K562 (cell line): ENCODE data around the gene PBRM1. TPM values are rescaled to one million over a fixed set of nuclear protein-coding genes. Genes with fewer than 3 reads are reported as not detected.

ENCODE experiments used
- CBFB ChIP-seq: sonication (generic); formaldehyde crosslinking; IDR thresholded peaks from 2 replicates; pipeline ENCODE4 v1.4.0; 2020; ENCODE audit warnings: mild to moderate bottlenecking, missing genetic modification reagents
- ELF1 ChIP-seq: fragments of 200-800 bp; sonication (Bioruptor generic); IDR thresholded peaks from 2 replicates; pipeline ENCODE4 v1.6.1; 2016; ENCODE audit warnings: missing genetic modification characterization, missing compliant biosample characterization
- HNRNPLL ChIP-seq: fragments of 200-400 bp; formaldehyde crosslinking; IDR thresholded peaks from 2 replicates; pipeline ENCODE4 v1.6.1; 2017; ENCODE audit warnings: low read length, low read depth, mild to moderate bottlenecking; ENCODE audit not compliant: poor library complexity, severe bottlenecking
- HNRNPUL1 ChIP-seq: fragments of 200-400 bp; formaldehyde crosslinking; IDR thresholded peaks from 2 replicates; pipeline ENCODE4 v1.6.1; 2017; ENCODE audit warnings: low read length
- JUN ChIP-seq, 2 experiments: sonication (generic) in 1 of 2; formaldehyde crosslinking in 1 of 2; IDR thresholded peaks; 2 replicates each; pipeline versions ENCODE4 v1.6.1 to v1.8.0; 2012 to 2022; ENCODE audit warnings: borderline replicate concordance in 2 of 2, mild to moderate bottlenecking in 2 of 2, improper control_type of control experiment in 1 of 2, low read depth in 1 of 2, low read length in 1 of 2, missing genetic modification reagents in 1 of 2
- MXI1 ChIP-seq: IDR thresholded peaks from 2 replicates; pipeline ENCODE4 v1.6.1; 2011; ENCODE audit warnings: low read depth, mild to moderate bottlenecking, improper control_type of control experiment, low read length
- SP2 ChIP-seq: IDR thresholded peaks from 2 replicates; pipeline ENCODE4 v1.6.1; 2011; ENCODE audit warnings: mild to moderate bottlenecking, low read depth, low read length, moderate library complexity; ENCODE audit not compliant: poor library complexity, severe bottlenecking; ENCODE audit errors: extremely low read depth
- TAF9B ChIP-seq: fragments of 450-650 bp; IDR thresholded peaks from 2 replicates; pipeline ENCODE4 v1.6.1; 2018; ENCODE audit warnings: mild to moderate bottlenecking; ENCODE audit not compliant: partially characterized antibody
- ZNF12 ChIP-seq: sonication (generic); formaldehyde crosslinking; IDR thresholded peaks from 2 replicates; pipeline ENCODE4 v1.4.0; 2020; ENCODE audit warnings: mild to moderate bottlenecking, missing genetic modification reagents
- ZNF263 ChIP-seq: sonication (generic); formaldehyde crosslinking; IDR thresholded peaks from 2 replicates; pipeline ENCODE4 v1.8.0; 2022; ENCODE audit warnings: mild to moderate bottlenecking, missing genetic modification reagents, borderline replicate concordance
- ZNF311 ChIP-seq: fragments of 250-450 bp; sonication (Bioruptor Pico); IDR thresholded peaks from 2 replicates; pipeline ENCODE4 v1.4.0; 2020; ENCODE audit warnings: mild to moderate bottlenecking, moderate library complexity
- ZNF696 ChIP-seq: fragments of 250-450 bp; sonication (Bioruptor Pico); conservative IDR thresholded peaks from 2 replicates; pipeline ENCODE4 v1.4.0; 2020; ENCODE audit warnings: mild to moderate bottlenecking, moderate library complexity
- ZNF766 ChIP-seq: fragments of 200-800 bp; sonication (Bioruptor generic); conservative IDR thresholded peaks from 2 replicates; pipeline ENCODE4 v1.6.1; 2016; ENCODE audit warnings: missing genetic modification characterization, missing compliant biosample characterization
- polyA plus RNA-seq, 8 experiments: library from polyadenylated mRNA; depleted of rRNA in 4 of 8; stranded (reverse) in 5 of 8; unstranded in 3 of 8; fragments of >200 nt; fragmentation: Nextera tagmentation in 2 of 8; fragmentation: Illumina TruSeq in 1 of 8; extraction: Ambion mirVana in 2 of 8; extraction: Trizol in 1 of 8; gene quantifications; 2 replicates each; pipeline versions ENCODE4 v1.2.1 to v1.2.3, GENCODE V29; 2011 to 2014; ENCODE audit warnings: inconsistent platforms in 1 of 8, missing spikeins in 1 of 8
- total RNA-seq, 7 experiments: library from RNA; depleted of rRNA in 6 of 7; stranded (reverse); fragments of >200 nt in 6 of 7; fragmentation: Illumina TruSeq in 2 of 7; extraction: Trizol in 2 of 7; gene quantifications; 2 replicates each; pipeline versions ENCODE4 v1.2.1 to v1.2.3, GENCODE V29; 2011 to 2021; ENCODE audit warnings: low replicate concordance in 1 of 7
- TF ChIP-seq, protein P1 (sequence below): fragments of 250-450 bp; sonication (Bioruptor Pico); IDR thresholded peaks from 2 replicates; pipeline ENCODE4 v1.4.0; 2020; ENCODE audit warnings: mild to moderate bottlenecking
- TF ChIP-seq, protein P2 (sequence below): fragments of 450-650 bp; IDR thresholded peaks from 2 replicates; pipeline ENCODE4 v1.6.1; 2016
- TF ChIP-seq, protein P3 (sequence below), 3 experiments: fragments of 200-800 bp in 1 of 3; sonication (Bioruptor generic) in 1 of 3; sonication (generic) in 1 of 3; formaldehyde crosslinking in 1 of 3; IDR thresholded peaks; 2 replicates each; pipeline versions ENCODE4 v1.6.1 to v1.8.0; 2016 to 2022; ENCODE audit warnings: mild to moderate bottlenecking in 2 of 3, missing compliant biosample characterization in 2 of 3, missing genetic modification characterization in 2 of 3, missing genetic modification reagents in 1 of 3
- TF ChIP-seq, protein P4 (sequence below): fragments of 250-450 bp; sonication (Bioruptor Pico); IDR thresholded peaks from 2 replicates; pipeline ENCODE4 v1.5.0; 2020; ENCODE audit warnings: mild to moderate bottlenecking, borderline replicate concordance

Gene PBRM1
- total and polyA plus RNA-seq, 9 of the 15 experiments (the other 6 are each of a cell fraction or from before 2014, with no cell fraction given): 3.9 to 31.8 (median 19.0) TPM

DNA sequence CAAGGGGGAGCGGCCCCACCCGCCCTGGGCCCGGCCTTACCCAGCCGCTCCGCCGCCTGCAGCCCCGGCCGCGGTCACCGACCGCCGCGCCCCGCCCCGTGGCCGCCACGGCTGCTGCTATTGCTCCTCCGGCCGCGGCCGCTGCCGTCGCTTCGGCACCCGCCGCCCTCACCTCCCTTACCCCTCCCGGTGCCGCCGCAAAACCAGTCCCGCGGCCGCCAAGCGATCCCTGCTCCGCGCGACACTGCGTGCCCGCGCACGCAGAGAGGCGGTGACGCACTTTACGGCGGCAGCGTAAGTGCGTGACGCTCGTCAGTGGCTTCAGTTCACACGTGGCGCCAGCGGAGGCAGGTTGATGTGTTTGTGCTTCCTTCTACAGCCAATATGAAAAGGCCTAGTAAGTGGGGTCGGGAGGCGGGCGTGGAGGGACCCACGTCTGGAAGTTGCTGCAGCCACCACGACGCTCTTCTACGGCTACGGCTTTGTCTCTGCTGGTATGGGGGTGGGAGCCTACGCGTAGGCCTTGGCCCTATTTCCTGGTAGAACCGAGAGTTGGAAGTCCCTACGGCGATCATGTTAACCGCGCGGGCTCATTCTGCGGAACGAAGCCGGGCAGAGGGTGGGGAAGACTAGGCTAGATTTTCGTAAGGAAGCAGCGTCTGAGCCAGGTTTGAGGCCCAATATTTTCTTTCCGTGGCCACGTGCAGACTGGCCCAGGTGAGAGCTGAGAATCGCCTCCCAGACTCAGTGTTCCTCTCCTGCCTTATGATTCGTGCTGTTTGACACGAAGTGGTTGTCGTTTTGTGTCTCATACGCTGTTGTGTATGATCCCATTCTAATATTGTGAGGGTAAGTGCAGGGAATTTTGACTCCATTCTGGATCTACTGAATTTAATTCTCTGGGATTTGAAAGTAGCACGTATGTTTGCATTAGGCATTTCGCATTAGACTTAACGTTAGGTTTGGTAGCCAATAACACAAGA lies at the start of gene PBRM1, which contains the start of gene GNL3 (continued):
- TF ChIP-seq JUN (IDR thresholded peaks at IDR 0.05; ENCODE audit: borderline replicate concordance, low read depth, low read length) (peak; percentile 64; the same call in 1 of the 2 replicates), JUN (CRISPR knock-in tag; IDR thresholded peaks at IDR 0.05; ENCODE audit: borderline replicate concordance) (no peak), SP2 (no peak), CBFB (no peak), MXI1 (peak; percentile 95), ZNF12 (CRISPR knock-in tag) (no peak), HNRNPLL (peak; percentile 98), ZNF766 (CRISPR knock-in tag) (peak; percentile 54; the same call in 1 of the 2 replicates), ZNF311 (no peak), TAF9B (peak; percentile 86), ZNF263 (CRISPR knock-in tag) (no peak; the same call in 1 of the 2 replicates), ZNF696 (CRISPR knock-in tag) (no peak), ELF1 (tag) (peak; percentile 58; the same call in 1 of the 2 replicates), HNRNPUL1 (no peak)
- TF ChIP-seq, protein P1, sequence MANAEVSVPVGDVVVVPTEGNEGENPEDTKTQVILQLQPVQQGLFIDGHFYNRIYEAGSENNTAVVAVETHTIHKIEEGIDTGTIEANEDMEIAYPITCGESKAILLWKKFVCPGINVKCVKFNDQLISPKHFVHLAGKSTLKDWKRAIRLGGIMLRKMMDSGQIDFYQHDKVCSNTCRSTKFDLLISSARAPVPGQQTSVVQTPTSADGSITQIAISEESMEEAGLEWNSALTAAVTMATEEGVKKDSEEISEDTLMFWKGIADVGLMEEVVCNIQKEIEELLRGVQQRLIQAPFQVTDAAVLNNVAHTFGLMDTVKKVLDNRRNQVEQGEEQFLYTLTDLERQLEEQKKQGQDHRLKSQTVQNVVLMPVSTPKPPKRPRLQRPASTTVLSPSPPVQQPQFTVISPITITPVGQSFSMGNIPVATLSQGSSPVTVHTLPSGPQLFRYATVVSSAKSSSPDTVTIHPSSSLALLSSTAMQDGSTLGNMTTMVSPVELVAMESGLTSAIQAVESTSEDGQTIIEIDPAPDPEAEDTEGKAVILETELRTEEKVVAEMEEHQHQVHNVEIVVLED (CRISPR knock-in tag): peak; percentile 99
- TF ChIP-seq, protein P2, sequence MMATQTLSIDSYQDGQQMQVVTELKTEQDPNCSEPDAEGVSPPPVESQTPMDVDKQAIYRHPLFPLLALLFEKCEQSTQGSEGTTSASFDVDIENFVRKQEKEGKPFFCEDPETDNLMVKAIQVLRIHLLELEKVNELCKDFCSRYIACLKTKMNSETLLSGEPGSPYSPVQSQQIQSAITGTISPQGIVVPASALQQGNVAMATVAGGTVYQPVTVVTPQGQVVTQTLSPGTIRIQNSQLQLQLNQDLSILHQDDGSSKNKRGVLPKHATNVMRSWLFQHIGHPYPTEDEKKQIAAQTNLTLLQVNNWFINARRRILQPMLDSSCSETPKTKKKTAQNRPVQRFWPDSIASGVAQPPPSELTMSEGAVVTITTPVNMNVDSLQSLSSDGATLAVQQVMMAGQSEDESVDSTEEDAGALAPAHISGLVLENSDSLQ: peak; percentile 48
- TF ChIP-seq, protein P3, sequence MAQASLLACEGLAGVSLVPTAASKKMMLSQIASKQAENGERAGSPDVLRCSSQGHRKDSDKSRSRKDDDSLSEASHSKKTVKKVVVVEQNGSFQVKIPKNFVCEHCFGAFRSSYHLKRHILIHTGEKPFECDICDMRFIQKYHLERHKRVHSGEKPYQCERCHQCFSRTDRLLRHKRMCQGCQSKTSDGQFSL (CRISPR knock-in tag; IDR thresholded peaks at IDR 0.05): peak; percentile 28; the same call in 1 of the 2 replicates
- TF ChIP-seq, protein P3 (tag; IDR thresholded peaks at IDR 0.05): no peak
- TF ChIP-seq, protein P4, sequence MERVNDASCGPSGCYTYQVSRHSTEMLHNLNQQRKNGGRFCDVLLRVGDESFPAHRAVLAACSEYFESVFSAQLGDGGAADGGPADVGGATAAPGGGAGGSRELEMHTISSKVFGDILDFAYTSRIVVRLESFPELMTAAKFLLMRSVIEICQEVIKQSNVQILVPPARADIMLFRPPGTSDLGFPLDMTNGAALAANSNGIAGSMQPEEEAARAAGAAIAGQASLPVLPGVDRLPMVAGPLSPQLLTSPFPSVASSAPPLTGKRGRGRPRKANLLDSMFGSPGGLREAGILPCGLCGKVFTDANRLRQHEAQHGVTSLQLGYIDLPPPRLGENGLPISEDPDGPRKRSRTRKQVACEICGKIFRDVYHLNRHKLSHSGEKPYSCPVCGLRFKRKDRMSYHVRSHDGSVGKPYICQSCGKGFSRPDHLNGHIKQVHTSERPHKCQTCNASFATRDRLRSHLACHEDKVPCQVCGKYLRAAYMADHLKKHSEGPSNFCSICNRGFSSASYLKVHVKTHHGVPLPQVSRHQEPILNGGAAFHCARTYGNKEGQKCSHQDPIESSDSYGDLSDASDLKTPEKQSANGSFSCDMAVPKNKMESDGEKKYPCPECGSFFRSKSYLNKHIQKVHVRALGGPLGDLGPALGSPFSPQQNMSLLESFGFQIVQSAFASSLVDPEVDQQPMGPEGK (CRISPR knock-in tag): no peak
